ENCODE data around the gene CD83. TPM values are rescaled to one million over a fixed set of nuclear protein-coding genes. Genes with fewer than 3 reads are reported as not detected.

Gene CD83
- total and polyA plus RNA-seq, 2 of the 8 experiments (the other 6 are each of a cell fraction or from before 2014, with no cell fraction given) = 4.6 to 8.5 TPM

DNA sequence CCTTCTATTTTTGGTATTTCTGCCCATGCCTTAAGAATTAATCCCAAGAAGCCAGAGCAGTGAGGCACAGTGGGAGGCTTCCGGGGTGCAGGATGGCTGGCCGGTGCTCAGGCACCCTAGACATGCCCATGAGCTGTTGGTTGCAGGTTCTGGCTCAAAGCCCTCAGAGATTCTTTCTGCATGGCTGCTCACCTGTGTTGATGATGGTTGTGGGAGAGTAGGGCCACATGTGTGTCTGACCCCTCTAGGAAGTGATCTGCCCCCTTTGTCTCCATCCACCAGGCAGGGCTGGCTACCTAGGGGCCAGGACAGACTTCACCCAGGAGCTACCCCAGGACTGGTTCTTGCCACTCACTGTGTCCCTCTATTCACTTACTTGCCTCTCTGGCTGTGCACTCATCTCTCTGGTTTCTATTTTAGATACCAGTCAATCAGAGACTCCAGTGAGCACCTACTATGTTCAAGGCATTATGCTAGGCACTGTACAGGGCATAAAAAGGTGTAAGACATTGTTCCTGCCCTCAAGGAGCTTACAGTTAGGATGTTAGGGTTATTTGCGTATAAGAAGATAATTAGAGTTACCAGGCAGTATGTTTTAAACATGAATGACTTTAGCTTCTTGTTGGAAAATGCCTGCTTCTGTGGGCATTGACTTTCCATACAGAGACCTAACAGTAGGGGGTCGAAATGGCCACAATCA is 16.8 kb downstream of the CD83 start (continued):
- TF ChIP-seq, protein P1, sequence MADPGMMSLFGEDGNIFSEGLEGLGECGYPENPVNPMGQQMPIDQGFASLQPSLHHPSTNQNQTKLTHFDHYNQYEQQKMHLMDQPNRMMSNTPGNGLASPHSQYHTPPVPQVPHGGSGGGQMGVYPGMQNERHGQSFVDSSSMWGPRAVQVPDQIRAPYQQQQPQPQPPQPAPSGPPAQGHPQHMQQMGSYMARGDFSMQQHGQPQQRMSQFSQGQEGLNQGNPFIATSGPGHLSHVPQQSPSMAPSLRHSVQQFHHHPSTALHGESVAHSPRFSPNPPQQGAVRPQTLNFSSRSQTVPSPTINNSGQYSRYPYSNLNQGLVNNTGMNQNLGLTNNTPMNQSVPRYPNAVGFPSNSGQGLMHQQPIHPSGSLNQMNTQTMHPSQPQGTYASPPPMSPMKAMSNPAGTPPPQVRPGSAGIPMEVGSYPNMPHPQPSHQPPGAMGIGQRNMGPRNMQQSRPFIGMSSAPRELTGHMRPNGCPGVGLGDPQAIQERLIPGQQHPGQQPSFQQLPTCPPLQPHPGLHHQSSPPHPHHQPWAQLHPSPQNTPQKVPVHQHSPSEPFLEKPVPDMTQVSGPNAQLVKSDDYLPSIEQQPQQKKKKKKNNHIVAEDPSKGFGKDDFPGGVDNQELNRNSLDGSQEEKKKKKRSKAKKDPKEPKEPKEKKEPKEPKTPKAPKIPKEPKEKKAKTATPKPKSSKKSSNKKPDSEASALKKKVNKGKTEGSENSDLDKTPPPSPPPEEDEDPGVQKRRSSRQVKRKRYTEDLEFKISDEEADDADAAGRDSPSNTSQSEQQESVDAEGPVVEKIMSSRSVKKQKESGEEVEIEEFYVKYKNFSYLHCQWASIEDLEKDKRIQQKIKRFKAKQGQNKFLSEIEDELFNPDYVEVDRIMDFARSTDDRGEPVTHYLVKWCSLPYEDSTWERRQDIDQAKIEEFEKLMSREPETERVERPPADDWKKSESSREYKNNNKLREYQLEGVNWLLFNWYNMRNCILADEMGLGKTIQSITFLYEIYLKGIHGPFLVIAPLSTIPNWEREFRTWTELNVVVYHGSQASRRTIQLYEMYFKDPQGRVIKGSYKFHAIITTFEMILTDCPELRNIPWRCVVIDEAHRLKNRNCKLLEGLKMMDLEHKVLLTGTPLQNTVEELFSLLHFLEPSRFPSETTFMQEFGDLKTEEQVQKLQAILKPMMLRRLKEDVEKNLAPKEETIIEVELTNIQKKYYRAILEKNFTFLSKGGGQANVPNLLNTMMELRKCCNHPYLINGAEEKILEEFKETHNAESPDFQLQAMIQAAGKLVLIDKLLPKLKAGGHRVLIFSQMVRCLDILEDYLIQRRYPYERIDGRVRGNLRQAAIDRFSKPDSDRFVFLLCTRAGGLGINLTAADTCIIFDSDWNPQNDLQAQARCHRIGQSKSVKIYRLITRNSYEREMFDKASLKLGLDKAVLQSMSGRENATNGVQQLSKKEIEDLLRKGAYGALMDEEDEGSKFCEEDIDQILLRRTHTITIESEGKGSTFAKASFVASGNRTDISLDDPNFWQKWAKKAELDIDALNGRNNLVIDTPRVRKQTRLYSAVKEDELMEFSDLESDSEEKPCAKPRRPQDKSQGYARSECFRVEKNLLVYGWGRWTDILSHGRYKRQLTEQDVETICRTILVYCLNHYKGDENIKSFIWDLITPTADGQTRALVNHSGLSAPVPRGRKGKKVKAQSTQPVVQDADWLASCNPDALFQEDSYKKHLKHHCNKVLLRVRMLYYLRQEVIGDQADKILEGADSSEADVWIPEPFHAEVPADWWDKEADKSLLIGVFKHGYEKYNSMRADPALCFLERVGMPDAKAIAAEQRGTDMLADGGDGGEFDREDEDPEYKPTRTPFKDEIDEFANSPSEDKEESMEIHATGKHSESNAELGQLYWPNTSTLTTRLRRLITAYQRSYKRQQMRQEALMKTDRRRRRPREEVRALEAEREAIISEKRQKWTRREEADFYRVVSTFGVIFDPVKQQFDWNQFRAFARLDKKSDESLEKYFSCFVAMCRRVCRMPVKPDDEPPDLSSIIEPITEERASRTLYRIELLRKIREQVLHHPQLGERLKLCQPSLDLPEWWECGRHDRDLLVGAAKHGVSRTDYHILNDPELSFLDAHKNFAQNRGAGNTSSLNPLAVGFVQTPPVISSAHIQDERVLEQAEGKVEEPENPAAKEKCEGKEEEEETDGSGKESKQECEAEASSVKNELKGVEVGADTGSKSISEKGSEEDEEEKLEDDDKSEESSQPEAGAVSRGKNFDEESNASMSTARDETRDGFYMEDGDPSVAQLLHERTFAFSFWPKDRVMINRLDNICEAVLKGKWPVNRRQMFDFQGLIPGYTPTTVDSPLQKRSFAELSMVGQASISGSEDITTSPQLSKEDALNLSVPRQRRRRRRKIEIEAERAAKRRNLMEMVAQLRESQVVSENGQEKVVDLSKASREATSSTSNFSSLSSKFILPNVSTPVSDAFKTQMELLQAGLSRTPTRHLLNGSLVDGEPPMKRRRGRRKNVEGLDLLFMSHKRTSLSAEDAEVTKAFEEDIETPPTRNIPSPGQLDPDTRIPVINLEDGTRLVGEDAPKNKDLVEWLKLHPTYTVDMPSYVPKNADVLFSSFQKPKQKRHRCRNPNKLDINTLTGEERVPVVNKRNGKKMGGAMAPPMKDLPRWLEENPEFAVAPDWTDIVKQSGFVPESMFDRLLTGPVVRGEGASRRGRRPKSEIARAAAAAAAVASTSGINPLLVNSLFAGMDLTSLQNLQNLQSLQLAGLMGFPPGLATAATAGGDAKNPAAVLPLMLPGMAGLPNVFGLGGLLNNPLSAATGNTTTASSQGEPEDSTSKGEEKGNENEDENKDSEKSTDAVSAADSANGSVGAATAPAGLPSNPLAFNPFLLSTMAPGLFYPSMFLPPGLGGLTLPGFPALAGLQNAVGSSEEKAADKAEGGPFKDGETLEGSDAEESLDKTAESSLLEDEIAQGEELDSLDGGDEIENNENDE (IDR thresholded peaks at IDR 0.05; ENCODE audit: insufficient replicate concordance, low read length) = no peak
- TF ChIP-seq RXRA (IDR thresholded peaks at IDR 0.05; ENCODE audit: insufficient read depth, low read depth, low read length) = no peak
- TF ChIP-seq ZNF274 (IDR thresholded peaks at IDR 0.05; ENCODE audit: borderline replicate concordance, extremely low read depth, low read length) = no peak
- TF ChIP-seq JUND (IDR thresholded peaks at IDR 0.05; ENCODE audit: low read length) = no peak
